OCI-LY1 (cell line): ENCODE measurements around the gene BRIP1.

Experiments used
- H2AFZ ChIP-seq: fragments of 200-600 bp; sonication (generic), shearing (Covaris generic); 2 replicates; pipeline ENCODE4 v1.6.0; 2014; ENCODE audit warnings: antibody characterized with exemption, mild to moderate bottlenecking, low read length
- H3F3A ChIP-seq: fragments of 200-600 bp; sonication (generic), shearing (Covaris generic); 2 replicates; pipeline ENCODE4 v1.6.0; 2014; ENCODE audit warnings: mild to moderate bottlenecking, antibody characterized with exemption, low read length, moderate library complexity; ENCODE audit not compliant: insufficient read depth
- H3K27ac ChIP-seq: fragments of 200-600 bp; sonication (generic); 2 replicates; pipeline ENCODE4 v1.5.1; 2014; ENCODE audit warnings: low read length, mixed run types, mild to moderate bottlenecking, low read depth; ENCODE audit not compliant: poor library complexity, severe bottlenecking
- H3K27me3 ChIP-seq: fragments of 200-600 bp; sonication (generic); 2 replicates; pipeline ENCODE4 v1.6.0; 2014; ENCODE audit warnings: antibody characterized with exemption, mild to moderate bottlenecking, low read length, moderate library complexity; ENCODE audit not compliant: insufficient read depth
- H3K36me3 ChIP-seq: fragments of 200-600 bp; sonication (generic); 2 replicates; pipeline ENCODE4 v1.6.1; 2014; ENCODE audit warnings: mild to moderate bottlenecking, antibody characterized with exemption, low read length, moderate library complexity, mixed read lengths; ENCODE audit not compliant: insufficient read depth
- H3K4me1 ChIP-seq: fragments of 200-600 bp; sonication (generic); 2 replicates; pipeline ENCODE4 v1.5.1; 2014; ENCODE audit warnings: mild to moderate bottlenecking, low read length, moderate library complexity; ENCODE audit not compliant: insufficient read depth, severe bottlenecking
- H3K4me2 ChIP-seq: fragments of 200-600 bp; sonication (generic), shearing (Covaris generic); 2 replicates; pipeline ENCODE4 v1.6.1; 2014; ENCODE audit warnings: low read length
- H3K4me3 ChIP-seq: fragments of 200-600 bp; sonication (generic); 2 replicates; pipeline ENCODE4 v1.5.1; 2014; ENCODE audit warnings: low read length, low read depth, mild to moderate bottlenecking, mixed read lengths; ENCODE audit not compliant: poor library complexity, severe bottlenecking
- H3K79me2 ChIP-seq: fragments of 200-600 bp; shearing (Covaris generic); 2 replicates; pipeline ENCODE4 v1.6.1; 2016; ENCODE audit warnings: mixed run types, low read length, mixed read lengths; ENCODE audit not compliant: insufficient read depth
- H3K9ac ChIP-seq: fragments of 200-600 bp; sonication (generic), shearing (Covaris generic); 2 replicates; pipeline ENCODE4 v1.6.1; 2014; ENCODE audit warnings: mild to moderate bottlenecking, low read length, mixed read lengths
- H3K9me2 ChIP-seq: fragments of 200-600 bp; sonication (generic), shearing (Covaris generic); 2 replicates; pipeline ENCODE4 v1.6.1; 2014; ENCODE audit warnings: low read depth, mild to moderate bottlenecking, low read length, mixed read lengths
- H3K9me3 ChIP-seq: fragments of 200-600 bp; shearing (Covaris generic); 2 replicates; pipeline ENCODE4 v1.6.1; 2014; ENCODE audit warnings: low read length, mixed read lengths
- H4K20me1 ChIP-seq: fragments of 200-600 bp; sonication (generic), shearing (Covaris generic); 2 replicates; pipeline ENCODE4 v1.6.0; 2016; ENCODE audit warnings: mild to moderate bottlenecking, low read length; ENCODE audit not compliant: insufficient read depth
- EZH2 ChIP-seq: fragments of 200-600 bp; sonication (generic), shearing (Covaris generic); IDR thresholded peaks from 2 replicates; pipeline ENCODE4 v1.8.0; 2017; ENCODE audit warnings: borderline replicate concordance, mixed run types, mild to moderate bottlenecking, antibody characterized with exemption, low read length, moderate library complexity, mixed read lengths
- TF ChIP-seq, protein P1 (sequence below): fragments of 200-600 bp; sonication (generic), shearing (Covaris generic); IDR thresholded peaks from 2 replicates; pipeline ENCODE4 v1.5.1; 2017; ENCODE audit warnings: mild to moderate bottlenecking, antibody characterized with exemption, low read length, moderate library complexity, mixed read lengths

BRIP1 gene

DNA sequence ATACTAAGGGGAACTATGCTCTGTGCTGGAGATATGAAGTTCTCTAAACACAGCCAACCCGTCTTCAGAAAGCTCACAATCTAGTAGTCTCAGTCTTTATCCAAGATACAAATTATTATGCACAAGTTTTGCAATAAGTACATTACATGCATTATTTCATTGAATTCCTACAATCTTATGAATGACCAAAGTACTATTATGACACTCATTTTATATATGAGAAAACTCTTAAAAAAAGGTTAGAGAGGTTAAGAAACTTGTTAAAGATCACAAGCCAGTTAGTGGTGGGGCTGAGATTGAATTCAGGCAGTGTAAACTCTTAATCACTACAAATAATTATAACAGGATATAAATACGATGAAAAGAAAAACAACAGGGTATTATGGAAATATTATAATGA lies 4.7 kb upstream of the BRIP1 start:
- no peaks in the 10 kb centered on the region for H3K9me2 ChIP-seq
- TF ChIP-seq, protein P1, sequence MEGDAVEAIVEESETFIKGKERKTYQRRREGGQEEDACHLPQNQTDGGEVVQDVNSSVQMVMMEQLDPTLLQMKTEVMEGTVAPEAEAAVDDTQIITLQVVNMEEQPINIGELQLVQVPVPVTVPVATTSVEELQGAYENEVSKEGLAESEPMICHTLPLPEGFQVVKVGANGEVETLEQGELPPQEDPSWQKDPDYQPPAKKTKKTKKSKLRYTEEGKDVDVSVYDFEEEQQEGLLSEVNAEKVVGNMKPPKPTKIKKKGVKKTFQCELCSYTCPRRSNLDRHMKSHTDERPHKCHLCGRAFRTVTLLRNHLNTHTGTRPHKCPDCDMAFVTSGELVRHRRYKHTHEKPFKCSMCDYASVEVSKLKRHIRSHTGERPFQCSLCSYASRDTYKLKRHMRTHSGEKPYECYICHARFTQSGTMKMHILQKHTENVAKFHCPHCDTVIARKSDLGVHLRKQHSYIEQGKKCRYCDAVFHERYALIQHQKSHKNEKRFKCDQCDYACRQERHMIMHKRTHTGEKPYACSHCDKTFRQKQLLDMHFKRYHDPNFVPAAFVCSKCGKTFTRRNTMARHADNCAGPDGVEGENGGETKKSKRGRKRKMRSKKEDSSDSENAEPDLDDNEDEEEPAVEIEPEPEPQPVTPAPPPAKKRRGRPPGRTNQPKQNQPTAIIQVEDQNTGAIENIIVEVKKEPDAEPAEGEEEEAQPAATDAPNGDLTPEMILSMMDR: no peak
- TF ChIP-seq EZH2: no peak
- H3K79me2 ChIP-seq: no peaks in the 10 kb centered on the region
- H3K36me3 ChIP-seq: peaks cover 50% of the 10 kb centered on the region
- H3K4me3 ChIP-seq: no peak overlapping the region
- H2AFZ ChIP-seq: no peak overlapping the region
- no peaks in the 10 kb centered on the region for H3F3A ChIP-seq
- H3K4me1 ChIP-seq: peaks cover 7% of the 10 kb centered on the region
- no peak overlapping the region for H3K9ac ChIP-seq
- no peak overlapping the region for H3K4me2 ChIP-seq
- no peaks in the 10 kb centered on the region for H3K27me3 ChIP-seq
- H3K27ac ChIP-seq: no peak overlapping the region
- no peaks in the 10 kb centered on the region for H3K9me3 ChIP-seq
- no peaks in the 10 kb centered on the region for H4K20me1 ChIP-seq

DNA sequence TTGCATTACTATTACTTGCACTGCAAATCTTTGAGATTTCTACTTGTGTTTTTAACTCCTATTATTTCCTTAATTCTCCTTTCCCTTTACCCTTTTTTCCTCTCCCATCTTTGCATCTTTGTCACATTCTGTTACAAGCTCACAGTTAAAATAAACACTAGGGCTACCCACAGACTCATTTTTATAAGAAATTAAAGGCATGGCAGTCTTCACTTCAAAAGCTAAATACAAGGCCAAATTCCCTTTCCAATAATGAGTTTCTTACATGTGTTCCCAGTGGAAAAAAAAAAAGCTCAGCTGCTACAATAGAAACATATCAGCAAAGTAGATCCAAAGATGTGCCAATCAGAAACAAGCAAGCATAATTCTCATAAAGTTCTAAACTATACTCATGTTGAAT lies 3.7 kb upstream of the BRIP1 start:
- no peaks in the 10 kb centered on the region for H4K20me1 ChIP-seq
- peaks cover 7% of the 10 kb centered on the region for H3K79me2 ChIP-seq
- no peak overlapping the region for H3K4me2 ChIP-seq
- no peak overlapping the region for H3K27ac ChIP-seq
- no peaks in the 10 kb centered on the region for H3F3A ChIP-seq
- no peaks in the 10 kb centered on the region for H3K9me3 ChIP-seq
- H2AFZ ChIP-seq: no peak overlapping the region
- peaks cover 10% of the 10 kb centered on the region for H3K4me1 ChIP-seq
- no peak overlapping the region for H3K4me3 ChIP-seq
- TF ChIP-seq EZH2: no peak
- TF ChIP-seq, protein P1: no peak
- no peaks in the 10 kb centered on the region for H3K9me2 ChIP-seq
- H3K36me3 ChIP-seq: peaks cover 48% of the 10 kb centered on the region; the same call in 1 of the 2 replicates
- H3K9ac ChIP-seq: no peak overlapping the region
- H3K27me3 ChIP-seq: no peaks in the 10 kb centered on the region

DNA sequence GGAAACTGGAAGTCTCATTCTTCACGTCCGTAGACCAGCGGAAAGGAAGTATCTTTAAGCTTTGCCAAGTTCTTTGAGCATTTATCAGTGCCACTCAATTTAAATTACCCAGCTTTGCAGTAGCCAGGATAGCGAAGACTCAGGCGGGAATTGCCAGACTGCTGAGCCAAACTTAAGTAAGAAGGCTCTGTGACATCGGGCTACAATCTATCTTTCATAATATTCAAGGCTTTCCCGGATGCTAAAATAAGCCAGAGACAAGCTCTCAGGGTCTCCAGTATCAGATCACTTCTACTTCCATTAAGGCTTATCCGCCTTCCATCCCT lies 436 bp upstream of the BRIP1 start:
- Histone ChIP-seq H3K36me3 (peaks cover 34% of the 10 kb centered on the region; the same call in 1 of the 2 replicates), H3K9ac (peak overlapping the region; percentile 79), H3K4me1 (peaks cover 38% of the 10 kb centered on the region), H4K20me1 (no peaks in the 10 kb centered on the region), H3K27me3 (no peaks in the 10 kb centered on the region), H3K4me2 (peak overlapping the region; percentile 77), H3K79me2 (peaks cover 20% of the 10 kb centered on the region), H3K4me3 (peak overlapping the region; percentile 79), H2AFZ (peak overlapping the region; percentile 79), H3F3A (no peaks in the 10 kb centered on the region), H3K27ac (peak overlapping the region; percentile 74), H3K9me2 (no peaks in the 10 kb centered on the region), H3K9me3 (no peaks in the 10 kb centered on the region)
- no peak for TF ChIP-seq EZH2
- TF ChIP-seq, protein P1: no peak
